Suppressor macrophage treated with lipopolysaccharide for 1 hour (primary cell): ENCODE measurements around the gene LGSN.
"Not testable (repeated sequence)": the region's sequence is repeated elsewhere in the genome, so short reads cannot be mapped to it uniquely, and the experiment has no call there.

Experiments used
- DNase-seq, 3 donors: peaks; one replicate each; pipeline ENCODE4 v3.0.0-alpha.2; 2020 to 2022

Gene LGSN

GRCh38 chr6:63305277-63305676, 14.5 kb downstream of the LGSN start:
- DNase-seq, result peak in 1 of 3 donors; percentile 7

GRCh38 chr6:63303476-63303875, 16.3 kb downstream of the LGSN start:
- no peak for DNase-seq

DNA sequence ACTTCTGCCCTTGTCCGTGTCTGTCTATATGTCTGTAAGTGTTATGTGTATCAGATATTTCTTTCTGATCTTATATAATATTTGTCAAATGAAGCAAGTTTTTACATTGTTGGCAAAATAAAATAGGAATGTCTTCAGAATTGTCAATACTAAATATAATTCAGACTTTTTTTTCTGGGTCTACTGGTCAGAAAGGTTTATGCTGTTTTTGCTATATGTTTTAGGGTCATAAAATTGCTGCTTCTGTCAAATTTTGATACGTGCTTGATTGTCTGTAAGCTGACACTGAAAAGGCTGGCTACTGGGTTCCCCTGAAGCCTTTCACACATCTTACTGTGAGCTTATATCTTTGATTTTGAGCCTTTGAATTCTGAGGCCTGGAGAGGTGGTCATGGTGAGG, 20.1 kb downstream of the LGSN start:
- no peak for DNase-seq

DNA sequence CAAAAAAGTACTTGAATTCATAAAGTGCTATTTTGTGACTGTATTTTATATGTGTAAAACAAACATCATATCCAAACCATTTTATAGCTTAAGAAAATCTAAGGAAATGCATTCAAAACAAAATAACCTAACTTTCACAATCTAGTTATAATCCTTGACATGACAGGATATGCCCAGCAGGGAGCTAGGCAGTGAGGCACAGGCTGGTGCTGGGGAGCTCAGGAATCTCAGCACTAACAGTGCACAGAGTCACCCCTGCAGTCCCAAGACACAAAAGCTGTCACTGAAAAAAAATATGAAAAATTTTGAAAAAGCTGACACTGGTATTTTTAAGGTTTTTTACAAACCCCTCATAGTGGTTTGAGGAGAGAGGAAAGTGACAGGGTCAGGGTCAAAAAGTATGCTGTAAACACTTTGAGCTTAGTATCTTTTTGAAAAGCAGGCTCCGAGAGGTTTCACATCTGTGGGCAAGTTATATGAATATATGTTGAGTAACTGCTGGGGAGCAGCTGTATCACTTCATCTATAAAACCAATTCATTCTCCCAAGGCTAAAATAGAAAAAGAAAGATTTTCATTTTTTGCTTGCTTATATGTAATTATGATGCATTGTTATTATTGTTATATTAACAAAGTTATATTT, 24.1 kb downstream of the LGSN start:
- DNase-seq, result no peak

DNA sequence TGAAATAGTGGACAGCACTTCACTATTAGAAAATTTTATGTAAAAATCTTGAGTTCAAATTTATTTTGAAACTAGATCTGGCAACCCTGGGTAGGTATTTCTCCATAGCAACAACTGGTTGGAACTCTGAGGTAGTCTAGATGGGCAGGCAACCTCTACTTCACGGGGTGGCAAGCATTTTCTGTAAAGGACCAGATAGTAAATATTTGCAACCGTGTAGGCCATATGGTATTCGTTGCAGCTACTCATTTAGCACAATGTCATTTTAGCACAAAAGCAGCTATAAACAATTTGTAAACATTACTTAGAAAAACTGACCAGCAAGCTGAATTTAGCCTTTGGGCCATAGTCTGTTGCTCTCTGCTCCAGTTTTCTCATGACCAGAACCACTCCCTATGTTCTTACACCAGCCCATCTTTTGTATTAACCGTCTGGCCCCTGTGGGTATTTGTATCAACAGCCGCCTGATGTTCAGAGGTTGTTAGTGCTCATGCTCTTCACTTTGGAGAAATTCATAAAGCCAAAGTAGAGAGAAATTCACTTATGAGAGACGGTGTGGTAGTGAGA, 29.2 kb downstream of the LGSN start:
- DNase-seq, result no peak

- DNase-seq, result no peak
Observed at GRCh38 chr6:63289269-63289872, 30.4 kb downstream of the LGSN start.

GRCh38 chr6:63280639-63281180, 39.1 kb downstream of the LGSN start:
- DNase-seq, result no peak

GRCh38 chr6:63278916-63279315, 40.9 kb downstream of the LGSN start:
- DNase-seq, result no peak

GRCh38 chr6:63275953-63276352, 43.8 kb downstream of the LGSN start:
- no peak for DNase-seq

GRCh38 chr6:63274795-63275430, 44.9 kb downstream of the LGSN start:
- not testable (repeated sequence) for DNase-seq

- DNase-seq, result peak in 1 of 3 donors; percentile 11
Observed at GRCh38 chr6:63272397-63272796, 47.4 kb downstream of the LGSN start.

DNA sequence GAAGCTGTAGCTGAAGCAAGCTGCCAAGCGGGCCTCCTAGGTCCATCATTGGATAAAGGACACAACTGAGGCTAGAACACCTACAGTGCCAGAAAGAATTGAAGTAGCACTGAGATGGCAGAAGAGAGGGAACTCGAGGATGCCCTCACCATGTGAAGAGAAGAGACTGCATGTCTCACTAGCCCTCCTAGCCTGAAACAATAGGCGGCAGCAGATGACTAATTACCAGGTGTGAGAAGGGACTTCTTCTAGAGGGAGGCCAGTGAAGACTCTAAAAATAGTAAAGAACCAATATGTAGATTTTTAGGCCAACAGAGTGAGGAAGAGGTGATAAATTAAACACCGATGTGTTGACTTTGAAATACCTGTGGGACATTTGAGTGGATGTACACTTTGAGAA, 50.3 kb downstream of the LGSN start:
- DNase-seq, result no peak

DNA sequence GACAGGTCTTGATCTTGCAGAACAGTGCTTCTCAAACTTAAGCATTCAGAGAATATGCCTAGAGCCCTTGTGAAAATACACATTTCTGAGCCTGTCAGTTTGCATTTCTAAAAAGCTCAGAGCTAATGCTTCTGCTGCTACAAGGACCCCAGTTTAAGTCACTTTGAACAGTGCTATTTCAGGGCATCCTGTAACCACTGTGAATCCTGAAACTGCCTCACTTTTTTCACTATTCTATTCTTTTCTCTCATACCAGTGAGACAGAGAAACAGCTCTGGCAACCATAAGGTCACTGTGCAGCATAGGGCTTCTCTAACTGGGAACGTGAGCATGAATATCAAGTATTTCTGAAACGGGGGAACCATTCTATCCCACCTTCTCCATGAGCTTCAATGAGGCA, 51.2 kb downstream of the LGSN start:
- no peak for DNase-seq

GRCh38 chr6:63267828-63268227, 52.0 kb downstream of the LGSN start:
- DNase-seq, result no peak

DNA sequence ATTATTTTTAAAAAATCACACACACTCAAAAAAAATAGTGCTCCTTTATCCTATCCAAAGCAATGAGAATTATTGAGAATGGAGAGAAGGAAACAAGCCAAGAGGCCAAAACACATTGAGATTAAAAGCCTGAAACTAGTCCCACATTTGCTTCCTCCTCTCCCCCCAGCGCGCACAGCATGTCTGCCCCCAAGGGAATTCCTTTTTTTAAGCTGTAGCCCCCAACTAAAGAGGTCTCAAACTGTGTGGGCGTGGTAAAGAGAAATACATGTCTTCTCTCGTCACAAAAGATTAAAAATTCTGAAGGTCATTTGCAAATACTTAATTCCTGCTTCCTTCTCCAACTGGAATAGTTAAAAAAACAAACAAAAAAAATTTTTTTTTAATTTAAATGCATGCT, 52.7 kb downstream of the LGSN start:
- no peak for DNase-seq

GRCh38 chr6:63263444-63263843, 56.3 kb downstream of the LGSN start:
- DNase-seq, result no peak

DNA sequence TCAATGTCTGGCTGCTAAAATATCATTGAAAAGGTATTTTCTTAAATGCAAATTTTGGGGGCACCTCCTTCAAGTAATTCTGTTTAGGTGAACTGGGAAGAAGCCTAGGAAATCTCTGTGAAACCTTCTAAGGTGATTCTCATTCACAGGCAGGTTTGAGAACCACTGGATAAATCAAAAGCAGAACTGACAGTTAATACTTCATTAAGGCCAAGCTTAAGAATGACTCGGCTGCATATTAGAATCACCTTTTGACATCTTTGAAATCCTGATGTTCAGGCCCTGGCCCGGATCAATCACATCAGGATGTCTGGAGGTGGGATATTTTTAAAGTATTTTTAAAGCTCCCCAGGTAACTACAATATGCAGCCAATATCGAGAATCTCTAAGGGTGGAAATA, 58.0 kb downstream of the LGSN start:
- no peak for DNase-seq

DNA sequence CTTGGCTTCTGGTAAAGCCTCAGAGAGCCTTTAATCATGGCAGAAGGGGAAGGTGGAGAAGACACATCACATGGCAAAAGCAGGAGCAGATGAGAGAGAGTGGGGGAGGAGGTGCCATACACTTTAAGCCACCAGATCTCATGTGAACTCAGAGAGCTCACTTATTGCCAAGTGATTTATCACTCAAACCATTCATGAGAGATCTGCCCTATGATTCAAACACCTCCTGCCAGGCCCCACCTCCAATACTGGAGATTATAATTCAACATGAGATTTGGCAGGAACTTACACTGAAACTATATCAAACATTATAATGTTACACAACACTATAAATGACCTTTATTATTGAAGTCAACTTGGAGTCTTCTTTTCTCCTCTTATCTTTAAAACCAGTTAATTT, 60.6 kb downstream of the LGSN start:
- no peak for DNase-seq

- no peak for DNase-seq
Observed at GRCh38 chr6:63249875-63250482, 69.8 kb downstream of the LGSN start.

GRCh38 chr6:63246581-63246980, 73.2 kb downstream of the LGSN start:
- DNase-seq, result no peak

DNA sequence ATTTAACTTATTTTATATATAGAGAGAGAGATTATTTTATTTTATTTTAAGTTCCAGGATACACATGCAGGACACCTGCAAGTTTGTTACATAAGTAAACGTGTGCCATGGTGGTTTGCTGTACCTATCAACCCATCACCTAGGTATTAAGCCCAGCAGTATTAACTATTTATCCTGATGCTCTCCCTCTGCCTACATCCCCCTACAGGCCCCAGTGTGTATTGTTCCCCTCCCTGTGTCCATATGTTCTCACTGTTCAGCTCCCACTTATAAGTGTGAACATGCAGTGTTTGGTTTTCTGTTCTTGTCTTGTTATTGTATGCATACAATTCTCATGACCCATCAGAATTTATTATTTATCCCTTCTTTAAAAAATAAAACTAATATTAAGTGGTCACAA, 73.9 kb downstream of the LGSN start:
- no peak for DNase-seq

DNA sequence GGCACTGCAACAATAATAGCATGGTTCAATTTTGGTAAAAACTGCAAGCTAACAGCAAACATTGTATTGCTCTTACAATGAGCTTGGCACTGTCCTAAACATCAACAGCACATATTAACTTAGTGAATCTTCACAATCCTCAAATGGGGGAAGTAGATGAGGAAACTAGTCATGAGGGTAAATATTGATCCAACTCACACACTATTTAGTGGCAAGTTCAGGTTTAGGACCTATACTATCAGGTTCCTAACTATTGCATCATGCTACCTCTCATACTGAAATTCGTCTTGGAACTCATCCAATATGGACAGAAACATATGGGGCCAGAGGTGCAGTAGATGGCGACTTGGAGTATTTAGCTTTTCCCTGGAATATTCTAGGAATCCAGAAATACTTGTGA, 74.4 kb downstream of the LGSN start:
- DNase-seq, result no peak

DNA sequence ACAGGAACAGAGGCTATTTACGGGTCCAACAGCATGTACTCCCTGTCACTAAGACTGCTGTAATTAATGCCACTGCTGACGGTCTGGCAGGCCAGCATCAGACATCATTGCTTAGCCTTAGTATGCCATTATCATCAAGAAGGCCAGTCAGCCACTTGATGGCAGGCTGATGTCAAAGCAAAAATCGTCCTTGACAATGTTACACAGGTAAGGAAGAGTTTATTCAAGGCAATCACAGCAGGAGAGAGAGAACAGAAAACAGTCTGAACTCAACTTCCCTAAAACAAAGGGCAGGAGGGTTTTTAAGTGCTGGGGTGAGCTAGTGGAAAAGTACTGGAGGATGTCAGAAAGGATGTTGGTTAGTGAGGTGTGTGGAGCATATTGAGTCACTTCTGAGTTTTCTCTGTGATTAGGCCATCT, 83.4 kb downstream of the LGSN start:
- no peak for DNase-seq

DNA sequence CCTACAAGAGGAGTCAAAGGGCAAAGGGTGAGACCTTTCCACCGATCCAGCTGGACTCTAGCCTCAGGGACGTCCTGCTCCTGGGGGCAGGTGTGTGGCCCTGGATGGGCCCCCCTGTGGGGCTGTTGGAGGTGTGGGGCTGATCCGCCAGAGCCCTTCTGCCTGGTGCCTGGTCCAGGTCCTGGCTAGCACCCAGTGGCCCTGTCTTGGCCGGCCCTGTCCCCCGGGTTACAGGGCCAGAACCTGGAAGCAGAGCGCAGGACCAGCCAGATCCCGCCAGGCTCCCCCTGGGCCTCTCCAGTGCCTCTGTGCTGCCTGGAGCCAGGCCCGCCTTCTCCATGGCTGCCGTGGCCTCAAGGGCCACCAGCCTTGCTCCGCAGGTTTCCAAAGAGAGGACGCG, 89.3 kb downstream of the LGSN start:
- DNase-seq, result not testable (repeated sequence)
